CD4-positive, alpha-beta T cell (primary cell): Measurements from ENCODE around the gene LARGE1. TPM values are rescaled to one million over a fixed set of nuclear protein-coding genes. Genes with fewer than 3 reads are reported as not detected.

Source experiments
- ATAC-seq: fragments of 200-7000 bp; cut with Tn5 transposase; one replicate; pipeline ENCODE4 v1.10.0; 2022; ENCODE audit warnings: mild to moderate bottlenecking; ENCODE audit not compliant: poor library complexity
- CTCF ChIA-PET: fragments of 350-600 bp; sonication (Branson Sonifier 250); formaldehyde crosslinking; loops from one replicate; lab custom pipeline; 2021; ENCODE audit warnings: antibody characterized with exemption, inconsistent platforms; lab: Charles Lee
- POLR2A ChIA-PET: fragments of 350-600 bp; sonication (Branson Sonifier 250); formaldehyde crosslinking; loops from one replicate; lab custom pipeline; 2021; ENCODE audit warnings: antibody characterized with exemption, inconsistent platforms; lab: Charles Lee
- DNase-seq, 14 experiments: peaks; one replicate each; pipeline ENCODE4 v3.0.0-alpha.2; 2013 to 2020; ENCODE audit warnings: mixed read lengths in 2 of 14
- H3K27ac ChIP-seq, 2 donors: one replicate each; pipeline versions ENCODE4 v1.5.1 to v1.7.0; 2013; ENCODE audit warnings: low read length in 2 of 2, low read depth in 1 of 2, mild to moderate bottlenecking in 1 of 2
- H3K27me3 ChIP-seq, 2 experiments: 1 replicate in 1 of 2; 2 replicates in 1 of 2; pipeline versions ENCODE4 v1.6.1 to v1.7.0; 2013; ENCODE audit warnings: low read length in 2 of 2, control low read depth in 1 of 2, mild to moderate bottlenecking in 1 of 2, moderate library complexity in 1 of 2; ENCODE audit not compliant: insufficient read depth in 2 of 2, control insufficient read depth in 1 of 2
- H3K36me3 ChIP-seq: one replicate; pipeline ENCODE4 v1.6.1; 2013; ENCODE audit warnings: low read length, control low read depth; ENCODE audit not compliant: insufficient read depth
- H3K4me1 ChIP-seq: one replicate; pipeline ENCODE4 v1.6.1; 2013; ENCODE audit warnings: low read length, control low read depth; ENCODE audit not compliant: insufficient read depth
- H3K4me3 ChIP-seq: one replicate; pipeline ENCODE4 v1.5.1; 2013; ENCODE audit warnings: mild to moderate bottlenecking, low read length, moderate library complexity
- H3K9me3 ChIP-seq, 2 experiments: 1 replicate in 1 of 2; 2 replicates in 1 of 2; pipeline versions ENCODE4 v1.6.1 to v1.7.0; 2013; ENCODE audit warnings: low read length in 2 of 2, mild to moderate bottlenecking in 2 of 2, control low read depth in 1 of 2, moderate library complexity in 1 of 2; ENCODE audit not compliant: control insufficient read depth in 1 of 2, insufficient read depth in 1 of 2
- H3K27ac Mint-ChIP-seq: one replicate; pipeline ENCODE4 v1.8.0; 2020; ENCODE audit warnings: mixed read lengths
- H3K27me3 Mint-ChIP-seq: one replicate; pipeline ENCODE4 v1.8.0; 2021; ENCODE audit warnings: mixed read lengths
- H3K36me3 Mint-ChIP-seq: one replicate; pipeline ENCODE4 v1.8.0; 2021; ENCODE audit warnings: low read depth, mixed read lengths
- H3K4me1 Mint-ChIP-seq: one replicate; pipeline ENCODE4 v1.8.0; 2021; ENCODE audit warnings: low read depth, mixed read lengths
- H3K4me3 Mint-ChIP-seq: one replicate; pipeline ENCODE4 v1.8.0; 2020; ENCODE audit warnings: mild to moderate bottlenecking, mixed read lengths
- H3K9me3 Mint-ChIP-seq: one replicate; pipeline ENCODE4 v1.8.0; 2020; ENCODE audit warnings: mixed read lengths
- CTCF ChIP-seq: fragments of 200-600 bp; IDR thresholded peaks from one replicate; pipeline ENCODE4 v1.8.0; 2022; ENCODE audit warnings: antibody characterized with exemption, mild to moderate bottlenecking
- intact Hi-C, 2 experiments: fragments of 100-400 bp; cut with DNase I in 1 of 2; cut with micrococcal nuclease in 1 of 2; formaldehyde crosslinking; loops; one replicate each; pipeline versions ENCODE4 v1.15.1 to v1.9.0; 2023 to 2025; cut with DNase I, micrococcal nuclease
- total RNA-seq, 174 experiments: library from RNA in 2 of 174; stranded (reverse) in 2 of 174; gene quantifications; one replicate each; pipeline ENCODE4 v1.2.3 and lab custom pipeline; 2021 to 2026

The LARGE1 gene
- total RNA-seq, 2 experiments from 2014 or later = 0.14 to 0.70 TPM

GRCh38 chr22:33605666-33606065 is 314.6 kb downstream of the LARGE1 start:
- no peak for TF ChIP-seq CTCF
- Mint-ChIP-seq H3K9me3 (peaks cover 10% of the 10 kb centered on the region), H3K4me3 (no peak overlapping the region), H3K27me3 (no peaks in the 10 kb centered on the region), H3K36me3 (no peaks in the 10 kb centered on the region), H3K27ac (no peak overlapping the region), H3K4me1 (no peaks in the 10 kb centered on the region)
- DNase-seq (no peak), ATAC-seq (no peak)
- no peaks in the 10 kb centered on the region for H3K36me3 ChIP-seq
- ChIA-PET POLR2A (no interaction called here), CTCF (no interaction called here)
- H3K27ac ChIP-seq = no peak overlapping the region
- no peak overlapping the region for H3K4me3 ChIP-seq
- no peaks in the 10 kb centered on the region for H3K27me3 ChIP-seq
- peaks cover 0 to 8% of the 10 kb centered on the region in 2 experiments for H3K9me3 ChIP-seq
- intact Hi-C loops = no loop called here
- no peaks in the 10 kb centered on the region for H3K4me1 ChIP-seq

GRCh38 chr22:33605221-33605620 is 315.1 kb downstream of the LARGE1 start:
- Histone ChIP-seq H3K4me1 (no peaks in the 10 kb centered on the region), H3K27me3 (no peaks in the 10 kb centered on the region), H3K4me3 (no peak overlapping the region), H3K36me3 (no peaks in the 10 kb centered on the region), H3K9me3 (peaks cover 0 to 11% of the 10 kb centered on the region in 2 experiments), H3K27ac (no peak overlapping the region)
- ChIA-PET POLR2A (no interaction called here), CTCF (no interaction called here)
- no peak for TF ChIP-seq CTCF
- ATAC-seq = no peak
- intact Hi-C loops = no loop called here
- peaks cover 13% of the 10 kb centered on the region for H3K9me3 Mint-ChIP-seq
- H3K36me3 Mint-ChIP-seq = no peaks in the 10 kb centered on the region
- no peak overlapping the region for H3K4me3 Mint-ChIP-seq
- no peak for DNase-seq
- H3K27me3 Mint-ChIP-seq = no peaks in the 10 kb centered on the region
- no peak overlapping the region for H3K27ac Mint-ChIP-seq
- H3K4me1 Mint-ChIP-seq = no peaks in the 10 kb centered on the region

GRCh38 chr22:33601062-33601461 is 319.2 kb downstream of the LARGE1 start:
- Histone ChIP-seq H3K4me3 (no peak overlapping the region), H3K27ac (no peak overlapping the region), H3K4me1 (no peaks in the 10 kb centered on the region), H3K27me3 (no peaks in the 10 kb centered on the region), H3K36me3 (no peaks in the 10 kb centered on the region), H3K9me3 (peaks cover 0 to 7% of the 10 kb centered on the region in 2 experiments)
- no peak for TF ChIP-seq CTCF
- Mint-ChIP-seq H3K27ac (no peak overlapping the region), H3K36me3 (no peaks in the 10 kb centered on the region), H3K4me3 (no peak overlapping the region), H3K9me3 (peaks cover 10% of the 10 kb centered on the region), H3K27me3 (no peaks in the 10 kb centered on the region), H3K4me1 (no peaks in the 10 kb centered on the region)
- ATAC-seq (no peak), DNase-seq (no peak)
- CTCF ChIA-PET = no interaction called here
- POLR2A ChIA-PET = no interaction called here
- intact Hi-C loops = no loop called here
